K562 (cell line): ENCODE results near the gene VWA7. TPM values are rescaled to one million over a fixed set of nuclear protein-coding genes. Genes with fewer than 3 reads are reported as not detected.
A peak's percentile ranks its signal among the peaks of the same experiment; 100 is the strongest.

ENCODE experiments used
- ATAC-seq: fragments of 200-7000 bp; cut with Tn5 transposase; 3 replicates; pipeline ENCODE4 v1.9.1; 2020; ENCODE audit warnings: moderate library complexity
- BruUV-seq: library from RNA; stranded (reverse); fragments of 400-500 nt; replicated peaks from 2 replicates; lab custom pipeline; 2021; lab: Mats Ljungman, UMichigan
- CTCF ChIA-PET: fragments of 300-600 bp; formaldehyde crosslinking; extraction: SDS; loops from one replicate; lab custom pipeline; 2021; ENCODE audit warnings: low intra/inter-chr PET ratio; lab: Yijun Ruan, JAX
- POLR2A ChIA-PET: fragments of 300-600, 350-650 bp; sonication (Branson Sonifier 250); formaldehyde crosslinking; extraction: SDS; loops from one replicate; lab custom pipeline; 2021; ENCODE audit warnings: antibody characterized with exemption, inconsistent platforms; lab: Yijun Ruan, JAX
- DNase-seq, 4 experiments: peaks; one replicate each; pipeline versions ENCODE4 v3.0.0 to v3.0.0-alpha.2; 2011 to 2018; ENCODE audit warnings: low spot score in 3 of 4, mixed read lengths in 3 of 4; ENCODE audit errors: extremely low read depth in 1 of 4
- FAIRE-seq: peaks from 2 replicates; lab custom pipeline; 2011; peaks lifted over from hg19 to GRCh38; lab: Jason Lieb, UNC
- H2AFZ ChIP-seq: 2 replicates; pipeline ENCODE4 v1.6.0; 2011; ENCODE audit warnings: low read depth, low read length, control low read depth, inconsistent platforms
- H3K27ac ChIP-seq: fragments of 200-600 bp; 3 replicates; pipeline ENCODE4 v1.8.0; 2011; ENCODE audit warnings: low read depth, mild to moderate bottlenecking, control low read depth, inconsistent platforms, low read length, moderate library complexity, mixed read lengths; ENCODE audit errors: extremely low read depth
- H3K27me3 ChIP-seq, 2 experiments: fragments of 300-600 bp in 1 of 2; 2 replicates in 1 of 2; 3 replicates in 1 of 2; pipeline versions ENCODE4 v1.6.0 to v1.8.0; 2011; ENCODE audit warnings: inconsistent platforms in 2 of 2, low read length in 2 of 2, mild to moderate bottlenecking in 1 of 2, mixed read lengths in 1 of 2, moderate library complexity in 1 of 2; ENCODE audit not compliant: control insufficient read depth in 2 of 2, insufficient read depth in 2 of 2
- H3K36me3 ChIP-seq: fragments of 300-600 bp; 3 replicates; pipeline ENCODE4 v1.8.0; 2011; ENCODE audit warnings: mild to moderate bottlenecking, low read length, inconsistent platforms; ENCODE audit not compliant: control insufficient read depth, insufficient read depth
- H3K4me1 ChIP-seq, 2 experiments: fragments of 200-600 bp in 1 of 2; replicated peaks in 1 of 2; 2 replicates in 1 of 2; 3 replicates in 1 of 2; pipeline versions ENCODE4 v1.5.1 to v1.8.0; 2011; ENCODE audit warnings: inconsistent platforms in 2 of 2, low read length in 2 of 2, mild to moderate bottlenecking in 1 of 2, mixed read lengths in 1 of 2, moderate library complexity in 1 of 2; ENCODE audit not compliant: control insufficient read depth in 2 of 2, insufficient read depth in 2 of 2
- H3K4me2 ChIP-seq: 2 replicates; pipeline ENCODE4 v1.6.1; 2011; ENCODE audit warnings: low read length, control low read depth, inconsistent platforms, mixed read lengths; ENCODE audit not compliant: insufficient read depth
- H3K4me3 ChIP-seq: fragments of 200-600 bp; sonication (generic), shearing (Covaris generic); 2 replicates; pipeline ENCODE4 v1.5.1; 2016; ENCODE audit warnings: control low read depth, inconsistent platforms
- H3K79me2 ChIP-seq: fragments of 200-600 bp; 3 replicates; pipeline ENCODE4 v1.8.0; 2011; ENCODE audit warnings: low read length, inconsistent platforms; ENCODE audit not compliant: control insufficient read depth, insufficient read depth
- H3K9ac ChIP-seq, 2 experiments: 2 replicates each; pipeline versions ENCODE4 v1.6.0 to v1.6.1; 2011; ENCODE audit warnings: low read depth in 2 of 2, low read length in 2 of 2, control low read depth in 1 of 2, inconsistent platforms in 1 of 2, mild to moderate bottlenecking in 1 of 2, mixed read lengths in 1 of 2; ENCODE audit not compliant: insufficient read depth in 1 of 2
- H3K9me1 ChIP-seq: one replicate; pipeline ENCODE4 v1.6.0; 2011; ENCODE audit warnings: inconsistent platforms, mild to moderate bottlenecking, low read length, moderate library complexity; ENCODE audit not compliant: control insufficient read depth, insufficient read depth
- H3K9me3 ChIP-seq: replicated peaks from 2 replicates; pipeline ENCODE4 v1.5.1; 2011; ENCODE audit warnings: low read depth, low read length, inconsistent platforms; ENCODE audit not compliant: control insufficient read depth, insufficient read depth
- H4K20me1 ChIP-seq: replicated peaks from 2 replicates; pipeline ENCODE4 v1.6.1; 2011; ENCODE audit warnings: low read length, inconsistent platforms, mixed read lengths; ENCODE audit not compliant: control insufficient read depth, insufficient read depth
- CEBPG ChIP-seq, 3 experiments: fragments of 200-800 bp in 1 of 3; sonication (Bioruptor generic) in 1 of 3; sonication (generic) in 1 of 3; formaldehyde crosslinking in 1 of 3; IDR thresholded peaks in 2 of 3; conservative IDR thresholded peaks in 1 of 3; 2 replicates each; pipeline versions ENCODE4 v1.6.1 to v1.8.0; 2016 to 2022; ENCODE audit warnings: missing compliant biosample characterization in 2 of 3, missing genetic modification characterization in 2 of 3, mild to moderate bottlenecking in 1 of 3, missing genetic modification reagents in 1 of 3
- DEAF1 ChIP-seq: fragments of 450-650 bp; formaldehyde crosslinking; IDR thresholded peaks from 2 replicates; pipeline ENCODE4 v1.4.0; 2020; ENCODE audit warnings: mild to moderate bottlenecking, moderate library complexity
- ELF4 ChIP-seq: fragments of 450-650 bp; formaldehyde crosslinking; IDR thresholded peaks from 2 replicates; pipeline ENCODE4 v1.4.0; 2022; ENCODE audit warnings: missing genetic modification characterization
- ETV5 ChIP-seq: sonication (generic); formaldehyde crosslinking; IDR thresholded peaks from 2 replicates; pipeline ENCODE4 v1.4.0; 2020; ENCODE audit warnings: low read depth, mild to moderate bottlenecking, missing genetic modification reagents
- GATA2 ChIP-seq: sonication (generic); formaldehyde crosslinking; IDR thresholded peaks from 2 replicates; pipeline ENCODE4 v1.4.0; 2020; ENCODE audit warnings: mild to moderate bottlenecking, missing genetic modification reagents
- POLR2B ChIP-seq: fragments of 450-650 bp; IDR thresholded peaks from 2 replicates; pipeline ENCODE4 v1.6.1; 2018; ENCODE audit warnings: low read depth; ENCODE audit not compliant: partially characterized antibody
- ZBTB1 ChIP-seq: sonication (generic); formaldehyde crosslinking; IDR thresholded peaks from 2 replicates; pipeline ENCODE4 v1.8.1; 2023; ENCODE audit warnings: missing genetic modification reagents, low read depth, mild to moderate bottlenecking, borderline replicate concordance
- ZNF197 ChIP-seq: fragments of 200-800 bp; sonication (Bioruptor generic); IDR thresholded peaks from 2 replicates; pipeline ENCODE4 v1.6.1; 2016; ENCODE audit warnings: low read depth, missing genetic modification characterization, missing compliant biosample characterization
- ZNF740 ChIP-seq, 3 experiments: fragments of 200-800 bp in 1 of 3; sonication (Bioruptor generic) in 1 of 3; sonication (generic) in 1 of 3; formaldehyde crosslinking in 1 of 3; IDR thresholded peaks; 2 replicates each; pipeline versions ENCODE4 v1.6.1 to v1.8.0; 2016 to 2022; ENCODE audit warnings: mild to moderate bottlenecking in 2 of 3, missing compliant biosample characterization in 2 of 3, missing genetic modification characterization in 2 of 3, missing genetic modification reagents in 1 of 3
- WGBS: fragments of 100-300 bp; shearing (Covaris generic); methylation state at CpG from one replicate; pipeline ENCODE4 v1.1.6; 2016; ENCODE audit warnings: low coverage, mixed read lengths; ENCODE audit not compliant: insufficient coverage; ENCODE audit errors: missing lambda C conversion rate; 5-methylcytosine and 5-hydroxymethylcytosine counted together
- in situ Hi-C: fragments of 300-500 bp; cut with MboI; formaldehyde crosslinking; loops from 4 replicates; pipeline ENCODE4 v1.15.0; 2018; ENCODE audit warnings: inconsistent platforms, mixed read lengths
- intact Hi-C: fragments of 100-400 bp; cut with micrococcal nuclease; formaldehyde crosslinking; loops from 2 replicates; pipeline ENCODE4 v1.14.2; 2022
- polyA plus RNA-seq, 8 experiments: library from polyadenylated mRNA; depleted of rRNA in 4 of 8; stranded (reverse) in 5 of 8; unstranded in 3 of 8; fragments of >200 nt; fragmentation: Nextera tagmentation in 2 of 8; fragmentation: Illumina TruSeq in 1 of 8; extraction: Ambion mirVana in 2 of 8; extraction: Trizol in 1 of 8; gene quantifications; 2 replicates each; pipeline versions ENCODE4 v1.2.1 to v1.2.3, GENCODE V29; 2011 to 2014; ENCODE audit warnings: inconsistent platforms in 1 of 8, missing spikeins in 1 of 8
- total RNA-seq, 7 experiments: library from RNA; depleted of rRNA in 6 of 7; stranded (reverse); fragments of >200 nt in 6 of 7; fragmentation: Illumina TruSeq in 2 of 7; extraction: Trizol in 2 of 7; gene quantifications; 2 replicates each; pipeline versions ENCODE4 v1.2.1 to v1.2.3, GENCODE V29; 2011 to 2021; ENCODE audit warnings: low replicate concordance in 1 of 7

VWA7 gene
- total and polyA plus RNA-seq, 9 of the 15 experiments (the other 6 are each of a cell fraction or from before 2014, with no cell fraction given), result 0.18 to 2.9 (median 0.95) TPM

- DNase-seq (no peak), ATAC-seq (no peak), FAIRE-seq (no peak)
- CTCF ChIA-PET, result interaction anchor here (0.6 kb wide), 1 partner anchor 91 kb away, joined by 4 read pairs; no protein-coding TSS in a partner anchor
- H4K20me1 ChIP-seq, result no peaks in the 10 kb centered on the region
- H3K9ac ChIP-seq, result peak overlapping the region; percentile 36 to 59
- H3K27ac ChIP-seq, result peak overlapping the region; percentile 60
- H3K4me2 ChIP-seq, result peak overlapping the region; percentile 12; the same call in 1 of the 2 replicates
- no peak for TF ChIP-seq DEAF1
- no peak for TF ChIP-seq ZNF740 (CRISPR knock-in tag; IDR thresholded peaks at IDR 0.05)
- no peak for TF ChIP-seq ZNF740 (tag; IDR thresholded peaks at IDR 0.05)
- 0 out of 2 replicates have a peak, but pooled peaks have one; percentile 24 for TF ChIP-seq ZBTB1 (CRISPR knock-in tag)
- 0 out of 2 replicates have a peak, but pooled peaks have one; percentile 13 for TF ChIP-seq ETV5 (CRISPR knock-in tag)
- TF ChIP-seq GATA2 (CRISPR knock-in tag), result 0 out of 2 replicates have a peak, but pooled peaks have one; percentile 31
- no peak for TF ChIP-seq ZNF197
- no peak for TF ChIP-seq ELF4 (CRISPR knock-in tag)
- TF ChIP-seq CEBPG (CRISPR knock-in tag; IDR thresholded peaks at IDR 0.05), result 0 out of 2 replicates have a peak, but pooled peaks have one; percentile 7
- no peak for TF ChIP-seq CEBPG (tag; conservative IDR thresholded peaks at IDR 0.05 in 1 of 2, IDR thresholded peaks at IDR 0.05 in 1 of 2)
- TF ChIP-seq POLR2B, result peak; percentile 17
- TF ChIP-seq, all 486 proteins: peak for 5
- H3K4me3 ChIP-seq, result no peak overlapping the region
- peaks cover 28% of the 10 kb centered on the region for H3K79me2 ChIP-seq
- intact Hi-C loops (no loop called here), in situ Hi-C loops (no loop called here)
- H3K9me3 ChIP-seq, result no peaks in the 10 kb centered on the region
- POLR2A ChIA-PET, result interaction anchor here (0.7 to 1.4 kb wide), 2 partner anchors 14 to 15 kb away, joined by 3 to 4 read pairs; partner anchors contain the start of gene DDAH2
- 0 out of 2 replicates have a peak overlapping the region, but pooled peaks have one; percentile 5 for H2AFZ ChIP-seq
- H3K9me1 ChIP-seq, result no peaks in the 10 kb centered on the region
- no TSS peak for BruUV-seq
- H3K36me3 ChIP-seq, result peaks cover 69% of the 10 kb centered on the region
- H3K4me1 ChIP-seq, result peaks cover 31 to 33% of the 10 kb centered on the region in 2 experiments
- no peaks in the 10 kb centered on the region for H3K27me3 ChIP-seq
- 52% methylated on average over 1 of the region's 1 CpG for WGBS
These were observed 32.7 kb downstream of the VWA7 start for GRCh38 chr6:31744422-31744821.
